Measurements from ENCODE around the gene MAGEC1. TPM values are rescaled to one million over a fixed set of nuclear protein-coding genes. Genes with fewer than 3 reads are reported as not detected.

MAGEC1 gene, protein sequence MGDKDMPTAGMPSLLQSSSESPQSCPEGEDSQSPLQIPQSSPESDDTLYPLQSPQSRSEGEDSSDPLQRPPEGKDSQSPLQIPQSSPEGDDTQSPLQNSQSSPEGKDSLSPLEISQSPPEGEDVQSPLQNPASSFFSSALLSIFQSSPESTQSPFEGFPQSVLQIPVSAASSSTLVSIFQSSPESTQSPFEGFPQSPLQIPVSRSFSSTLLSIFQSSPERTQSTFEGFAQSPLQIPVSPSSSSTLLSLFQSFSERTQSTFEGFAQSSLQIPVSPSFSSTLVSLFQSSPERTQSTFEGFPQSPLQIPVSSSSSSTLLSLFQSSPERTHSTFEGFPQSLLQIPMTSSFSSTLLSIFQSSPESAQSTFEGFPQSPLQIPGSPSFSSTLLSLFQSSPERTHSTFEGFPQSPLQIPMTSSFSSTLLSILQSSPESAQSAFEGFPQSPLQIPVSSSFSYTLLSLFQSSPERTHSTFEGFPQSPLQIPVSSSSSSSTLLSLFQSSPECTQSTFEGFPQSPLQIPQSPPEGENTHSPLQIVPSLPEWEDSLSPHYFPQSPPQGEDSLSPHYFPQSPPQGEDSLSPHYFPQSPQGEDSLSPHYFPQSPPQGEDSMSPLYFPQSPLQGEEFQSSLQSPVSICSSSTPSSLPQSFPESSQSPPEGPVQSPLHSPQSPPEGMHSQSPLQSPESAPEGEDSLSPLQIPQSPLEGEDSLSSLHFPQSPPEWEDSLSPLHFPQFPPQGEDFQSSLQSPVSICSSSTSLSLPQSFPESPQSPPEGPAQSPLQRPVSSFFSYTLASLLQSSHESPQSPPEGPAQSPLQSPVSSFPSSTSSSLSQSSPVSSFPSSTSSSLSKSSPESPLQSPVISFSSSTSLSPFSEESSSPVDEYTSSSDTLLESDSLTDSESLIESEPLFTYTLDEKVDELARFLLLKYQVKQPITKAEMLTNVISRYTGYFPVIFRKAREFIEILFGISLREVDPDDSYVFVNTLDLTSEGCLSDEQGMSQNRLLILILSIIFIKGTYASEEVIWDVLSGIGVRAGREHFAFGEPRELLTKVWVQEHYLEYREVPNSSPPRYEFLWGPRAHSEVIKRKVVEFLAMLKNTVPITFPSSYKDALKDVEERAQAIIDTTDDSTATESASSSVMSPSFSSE
- polyA plus RNA-seq (not detected in 3 replicates), polyA minus RNA-seq (not detected in 3 replicates)
- not detected for polyA plus RNA-seq (2011; ENCODE audit: low read depth)
- not detected in 2 replicates for polyA plus RNA-seq (2011; cell fraction: cytosol; rRNA removed)
- polyA plus RNA-seq (2011; cell fraction: nucleus; rRNA removed), result not detected in 2 replicates
- polyA plus RNA-seq (2012; ENCODE audit: low replicate concordance), result not detected in 2 replicates
- polyA minus RNA-seq (2011; cell fraction: cytosol; rRNA and poly(A)+ RNA removed), result not detected
- polyA minus RNA-seq (2011; cell fraction: nucleus; rRNA and poly(A)+ RNA removed), result not detected in 2 replicates

DNA sequence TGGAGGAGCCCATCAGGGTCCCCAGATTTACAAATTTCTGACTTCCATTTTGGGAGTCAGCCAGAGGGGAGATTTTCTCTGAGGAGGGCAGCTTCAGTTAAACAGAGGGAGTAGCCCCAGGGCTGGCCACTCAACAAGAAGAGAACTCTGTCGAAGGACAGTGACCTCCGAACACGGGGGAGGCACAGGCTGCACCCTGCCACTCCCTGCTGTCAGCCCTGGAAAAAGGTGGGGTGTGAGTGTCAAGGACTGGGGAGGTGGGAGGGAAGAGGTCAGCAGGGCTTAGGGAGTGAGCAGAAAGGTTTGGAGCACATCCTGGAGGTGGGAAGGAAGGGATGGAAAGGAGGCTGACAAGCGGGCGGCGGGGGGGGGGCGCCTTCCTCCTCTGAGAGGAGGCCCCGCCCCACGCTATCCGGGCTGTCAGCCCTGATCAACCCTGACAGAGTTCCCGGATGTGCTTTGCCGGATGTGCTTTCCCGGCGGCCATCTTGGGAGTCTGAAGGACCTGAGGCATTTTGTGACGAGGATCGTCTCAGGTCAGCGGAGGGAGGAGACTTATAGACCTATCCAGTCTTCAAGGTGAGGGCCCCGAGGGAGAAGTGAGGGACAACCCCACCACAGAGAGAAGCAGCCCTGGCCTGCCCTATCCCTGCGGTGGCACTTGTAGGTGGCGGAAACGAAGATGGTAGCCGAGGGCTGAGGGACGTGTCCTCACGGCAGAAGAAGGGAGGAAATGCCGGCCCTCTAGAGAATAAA lies at the start of gene MAGEC1:
Gene MAGEC1, plus strand, starts transcription at position 495 of the 756 bp plus-strand sequence. CDS start 1,179 bp downstream, outside the sequence.
- Histone ChIP-seq H3K9me1 (ENCODE audit: control insufficient read depth, extremely low read depth, insufficient read depth, low read length) (no peaks in the 10 kb centered on the region), H3K4me2 (ENCODE audit: control insufficient read depth, extremely low read depth, insufficient read depth, low read depth, low read length) (no peak within 1 kb of the TSS), H3K9me3 (ENCODE audit: control insufficient read depth, low read depth, low read length) (no peaks in the 10 kb centered on the region), H3K36me3 (ENCODE audit: control insufficient read depth in 2 of 2, extremely low read depth in 1 of 2, insufficient read depth in 2 of 2, low read length in 2 of 2) (no peaks in the 10 kb centered on the region), H3K4me3 (ENCODE audit: control insufficient read depth in 2 of 3, extremely low read depth in 1 of 3, insufficient read depth in 2 of 3, low read depth in 1 of 3, low read length in 3 of 3) (no peak within 1 kb of the TSS), H3K9ac (ENCODE audit: control insufficient read depth, extremely low read depth, insufficient read depth, low read length) (no peak within 1 kb of the TSS), H3K27me3 (ENCODE audit: control insufficient read depth, extremely low read depth, insufficient read depth, low read length) (no peaks in the 10 kb centered on the region), H4K20me1 (ENCODE audit: control insufficient read depth, extremely low read depth, insufficient read depth, low read length) (no peaks in the 10 kb centered on the region), H3K4me1 (ENCODE audit: control insufficient read depth, extremely low read depth, insufficient read depth, low read length) (no peaks in the 10 kb centered on the region), H3K79me2 (ENCODE audit: control insufficient read depth, insufficient read depth, low read length) (no peaks in the 10 kb centered on the region), H3K27ac (ENCODE audit: control insufficient read depth, insufficient read depth, low read length) (no peak within 1 kb of the TSS), H2AFZ (ENCODE audit: control insufficient read depth, low read length) (no peak within 1 kb of the TSS)
- dilution Hi-C loops (cut with MboI; ENCODE audit: extremely low pct_ligation_motif_present, low sequenced_read_pairs), result no loop called here
- DNase-seq (ENCODE audit: low read depth, low spot score) (no peak), FAIRE-seq (no peak)
- TF ChIP-seq, protein P1, sequence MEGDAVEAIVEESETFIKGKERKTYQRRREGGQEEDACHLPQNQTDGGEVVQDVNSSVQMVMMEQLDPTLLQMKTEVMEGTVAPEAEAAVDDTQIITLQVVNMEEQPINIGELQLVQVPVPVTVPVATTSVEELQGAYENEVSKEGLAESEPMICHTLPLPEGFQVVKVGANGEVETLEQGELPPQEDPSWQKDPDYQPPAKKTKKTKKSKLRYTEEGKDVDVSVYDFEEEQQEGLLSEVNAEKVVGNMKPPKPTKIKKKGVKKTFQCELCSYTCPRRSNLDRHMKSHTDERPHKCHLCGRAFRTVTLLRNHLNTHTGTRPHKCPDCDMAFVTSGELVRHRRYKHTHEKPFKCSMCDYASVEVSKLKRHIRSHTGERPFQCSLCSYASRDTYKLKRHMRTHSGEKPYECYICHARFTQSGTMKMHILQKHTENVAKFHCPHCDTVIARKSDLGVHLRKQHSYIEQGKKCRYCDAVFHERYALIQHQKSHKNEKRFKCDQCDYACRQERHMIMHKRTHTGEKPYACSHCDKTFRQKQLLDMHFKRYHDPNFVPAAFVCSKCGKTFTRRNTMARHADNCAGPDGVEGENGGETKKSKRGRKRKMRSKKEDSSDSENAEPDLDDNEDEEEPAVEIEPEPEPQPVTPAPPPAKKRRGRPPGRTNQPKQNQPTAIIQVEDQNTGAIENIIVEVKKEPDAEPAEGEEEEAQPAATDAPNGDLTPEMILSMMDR (optimal IDR thresholded peaks at IDR 0.05 in 1 of 3, IDR thresholded peaks at IDR 0.05 in 1 of 3, conservative IDR thresholded peaks at IDR 0.05 in 1 of 3; ENCODE audit: extremely low read depth in 1 of 3, insufficient read depth in 2 of 3, low read length in 3 of 3), result no peak
- TF ChIP-seq EZH2 (IDR thresholded peaks at IDR 0.05; ENCODE audit: low read length), result no peak

DNA sequence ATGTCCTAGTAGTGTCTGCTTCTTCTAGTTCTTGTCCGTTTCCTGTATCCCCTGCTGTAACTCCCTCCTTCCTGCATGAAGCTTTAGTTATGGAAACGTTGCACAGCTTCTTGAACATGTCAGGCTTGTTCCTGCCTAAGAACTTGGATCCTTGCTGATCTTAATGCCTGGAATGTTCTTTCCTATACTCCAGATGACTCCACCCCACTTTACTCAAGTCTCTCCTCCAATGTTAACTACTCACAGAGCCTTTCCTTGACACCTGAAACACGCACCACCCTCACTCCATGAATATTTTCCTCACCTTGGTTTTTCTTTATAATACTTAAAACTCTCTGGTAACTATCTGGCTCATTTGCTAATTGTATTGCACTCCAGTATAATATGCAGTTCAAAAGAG lies 46.2 kb upstream of the MAGEC1 start:
- no peaks in the 10 kb centered on the region for H3K4me1 ChIP-seq (ENCODE audit: control insufficient read depth, extremely low read depth, insufficient read depth, low read length)
- no peaks in the 10 kb centered on the region for H3K9me1 ChIP-seq (ENCODE audit: control insufficient read depth, extremely low read depth, insufficient read depth, low read length)
- H3K4me2 ChIP-seq (ENCODE audit: control insufficient read depth, extremely low read depth, insufficient read depth, low read depth, low read length), result no peak overlapping the region
- H3K27ac ChIP-seq (ENCODE audit: control insufficient read depth, insufficient read depth, low read length), result no peak overlapping the region
- no peaks in the 10 kb centered on the region for H4K20me1 ChIP-seq (ENCODE audit: control insufficient read depth, extremely low read depth, insufficient read depth, low read length)
- no peak for TF ChIP-seq EZH2 (IDR thresholded peaks at IDR 0.05; ENCODE audit: low read length)
- dilution Hi-C loops (cut with MboI; ENCODE audit: extremely low pct_ligation_motif_present, low sequenced_read_pairs), result no loop called here
- H3K4me3 ChIP-seq (ENCODE audit: control insufficient read depth in 2 of 3, extremely low read depth in 1 of 3, insufficient read depth in 2 of 3, low read depth in 1 of 3, low read length in 3 of 3), result no peak overlapping the region
- no peaks in the 10 kb centered on the region for H3K36me3 ChIP-seq (ENCODE audit: control insufficient read depth in 2 of 2, extremely low read depth in 1 of 2, insufficient read depth in 2 of 2, low read length in 2 of 2)
- H3K79me2 ChIP-seq (ENCODE audit: control insufficient read depth, insufficient read depth, low read length), result no peaks in the 10 kb centered on the region
- no peak for FAIRE-seq
- no peak for DNase-seq (ENCODE audit: low read depth, low spot score)
- no peaks in the 10 kb centered on the region for H3K27me3 ChIP-seq (ENCODE audit: control insufficient read depth, extremely low read depth, insufficient read depth, low read length)
- no peaks in the 10 kb centered on the region for H3K9me3 ChIP-seq (ENCODE audit: control insufficient read depth, low read depth, low read length)
- H3K9ac ChIP-seq (ENCODE audit: control insufficient read depth, extremely low read depth, insufficient read depth, low read length), result no peak overlapping the region
- no peak overlapping the region for H2AFZ ChIP-seq (ENCODE audit: control insufficient read depth, low read length)
